ENCODE results near the gene KREMEN1.
A peak's percentile ranks its signal among the peaks of the same experiment; 100 is the strongest.
"Not testable (repeated sequence)": the region's sequence is repeated elsewhere in the genome, so short reads cannot be mapped to it uniquely, and the experiment has no call there.

Gene KREMEN1

DNA sequence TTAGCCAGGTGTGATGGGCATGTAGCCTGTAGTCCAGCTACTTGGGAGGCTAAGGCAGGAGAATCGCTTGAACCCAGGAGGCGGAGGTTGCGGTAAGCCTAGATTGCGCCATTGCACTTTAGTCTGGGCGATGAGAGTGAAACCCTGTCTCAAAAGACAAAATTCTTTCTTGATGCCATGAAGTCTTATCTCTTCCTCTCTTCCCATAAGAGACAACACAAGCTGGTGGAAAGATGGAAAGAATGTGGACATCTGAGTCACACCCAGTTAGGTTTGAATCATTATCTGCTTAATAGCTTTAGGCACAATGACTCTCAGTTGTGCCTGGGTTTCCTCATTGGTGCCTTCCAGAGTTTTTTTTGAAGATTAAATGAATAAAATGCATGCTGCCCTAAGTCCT is 35.3 kb downstream of the KREMEN1 start:
- peak; percentile 63 for DNase-seq

DNA sequence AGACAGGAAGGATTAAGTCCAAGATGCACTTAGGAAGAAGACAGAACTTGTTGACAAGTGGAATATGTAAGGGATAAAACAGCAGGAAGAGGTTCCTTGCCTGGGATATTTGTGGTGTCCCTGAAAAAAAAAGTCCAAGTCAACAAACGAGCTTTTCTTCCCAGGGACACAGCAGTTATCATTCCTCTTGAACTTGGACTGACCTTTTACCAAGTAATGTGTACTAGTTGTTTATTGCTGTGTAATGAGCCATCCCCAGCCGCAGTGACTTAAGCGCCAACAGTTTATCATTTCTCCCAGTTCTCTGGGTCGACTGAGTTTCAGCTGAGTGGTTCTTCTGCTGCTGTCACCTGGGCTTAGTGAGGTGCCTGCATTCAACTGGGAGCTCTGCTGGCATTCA is 37.0 kb downstream of the KREMEN1 start:
- no peak for DNase-seq

DNA sequence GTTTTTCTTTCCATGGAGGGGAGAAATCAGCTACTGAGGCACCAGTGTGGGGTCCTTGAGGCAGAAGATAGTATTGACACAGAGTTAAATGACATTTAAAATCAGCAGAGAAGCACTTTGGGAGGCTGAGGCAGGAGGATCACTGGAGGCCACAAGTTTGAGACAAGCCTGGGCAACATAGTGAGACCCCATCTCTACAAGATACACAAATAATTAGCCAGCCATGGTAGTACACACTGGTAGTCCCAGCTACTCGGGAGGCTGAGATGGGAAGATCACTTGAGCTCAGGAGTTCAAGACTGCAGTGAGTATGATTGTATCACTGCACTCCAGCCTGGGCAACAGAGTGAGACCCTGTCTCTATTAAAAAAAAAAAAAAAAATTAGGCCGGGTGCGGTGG is 38.1 kb downstream of the KREMEN1 start:
- no peak for DNase-seq

DNA sequence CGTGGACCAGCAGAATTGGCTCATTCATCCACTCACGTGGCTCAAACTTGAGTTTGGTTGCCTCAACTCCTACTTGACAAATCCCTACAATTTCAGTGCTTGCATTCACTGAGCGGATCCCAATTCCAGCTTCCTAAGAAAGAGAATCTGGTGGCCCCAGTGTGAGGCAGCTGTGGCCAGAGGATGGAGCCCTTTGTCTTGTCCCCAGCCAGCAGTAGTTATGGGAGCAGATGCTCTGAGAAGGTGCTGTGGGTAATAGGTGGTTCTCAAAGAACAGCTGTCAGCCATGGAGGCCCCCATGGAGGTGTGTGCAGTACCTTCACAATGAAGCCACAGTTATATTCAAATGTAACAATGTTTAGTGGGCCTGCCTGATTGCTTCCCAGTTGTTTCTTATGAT is 39.3 kb downstream of the KREMEN1 start:
- no peak for DNase-seq

DNA sequence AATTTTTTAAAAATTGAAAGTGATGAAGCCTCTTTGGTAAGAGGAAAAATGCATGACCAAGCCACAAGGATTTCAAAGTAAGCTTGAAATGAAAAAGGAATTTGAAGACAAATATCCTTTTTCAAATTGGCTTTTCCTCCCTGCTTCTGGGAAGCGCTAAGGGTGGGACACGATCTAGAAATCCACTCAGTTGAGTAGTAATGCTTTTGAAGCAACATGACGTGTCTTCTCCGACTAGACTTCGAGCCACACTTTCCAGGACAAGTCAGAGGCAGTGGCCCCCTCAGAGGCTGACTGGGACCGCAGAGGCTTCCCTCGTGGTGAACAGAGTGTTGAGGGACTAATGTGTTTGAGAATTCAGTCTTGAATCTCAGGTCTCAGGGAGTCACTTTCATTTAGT is 39.8 kb downstream of the KREMEN1 start:
- peak; percentile 27 for DNase-seq

DNA sequence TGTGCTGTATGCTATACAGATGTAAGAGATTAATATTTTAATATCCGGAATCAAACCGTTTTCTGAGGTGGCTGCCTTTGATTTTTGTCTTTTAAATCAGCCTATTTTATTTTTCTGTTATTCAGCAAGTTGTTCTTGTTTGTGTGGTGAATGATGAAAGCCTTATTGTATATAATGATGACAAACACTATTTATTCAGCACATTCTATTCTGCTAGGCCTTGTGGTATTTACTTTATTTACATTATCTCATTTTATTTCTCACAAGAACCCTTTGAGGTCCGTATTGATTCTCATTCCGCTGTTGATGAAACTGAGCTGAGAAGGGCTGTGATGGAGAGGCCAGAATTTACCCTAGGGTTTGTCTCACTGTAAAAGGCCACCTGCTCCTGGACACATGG is 40.5 kb downstream of the KREMEN1 start:
- no peak for DNase-seq

DNA sequence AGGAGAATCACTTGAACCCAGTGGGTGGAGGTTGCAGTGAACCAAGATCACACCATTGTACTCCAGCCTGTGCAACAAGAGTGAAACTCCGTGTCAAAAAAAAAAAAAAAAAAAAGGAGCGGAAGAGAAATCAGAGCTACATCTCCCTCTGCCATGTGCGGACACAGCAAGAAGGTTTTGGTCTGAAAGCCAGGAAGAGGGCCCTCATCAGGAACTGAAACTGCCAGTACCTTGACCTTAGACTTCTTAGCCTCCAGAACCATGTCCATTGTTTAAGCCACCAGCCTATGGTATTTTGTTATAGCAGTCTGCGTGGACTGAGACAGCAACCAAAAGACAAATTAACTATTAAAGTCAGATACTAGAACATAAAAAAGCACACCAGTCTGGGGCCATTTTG is 41.6 kb downstream of the KREMEN1 start:
- no peak for DNase-seq

DNA sequence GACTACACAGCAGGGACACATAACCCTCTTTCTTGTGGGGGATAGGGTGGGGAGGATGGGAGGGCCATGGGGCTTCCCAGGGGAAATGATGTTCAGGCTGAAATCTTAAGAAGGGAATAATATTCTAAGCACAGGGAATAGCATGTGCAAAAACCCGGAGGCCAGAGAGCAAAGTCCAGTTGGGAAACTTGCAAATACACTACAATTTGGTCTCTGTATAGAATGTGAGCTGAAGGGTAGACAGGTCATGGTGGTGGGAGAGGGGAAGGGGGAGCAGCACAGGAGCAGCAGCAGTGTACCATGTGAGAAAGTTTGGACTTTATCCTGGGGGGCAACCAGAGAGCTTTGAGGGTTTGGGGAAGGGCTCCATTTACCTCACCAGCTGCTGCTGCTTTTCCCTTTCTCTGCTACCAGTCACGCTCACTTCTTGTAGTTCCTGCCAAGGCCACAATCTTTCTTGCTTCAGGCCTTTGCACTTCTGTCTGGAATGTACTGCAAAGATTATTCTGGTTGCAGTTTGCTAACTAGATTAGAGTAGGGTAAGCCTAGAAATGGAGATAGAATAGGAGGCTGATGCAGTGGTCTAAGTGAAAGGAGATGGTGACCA is 43.0 kb downstream of the KREMEN1 start:
- DNase-seq = no peak

DNA sequence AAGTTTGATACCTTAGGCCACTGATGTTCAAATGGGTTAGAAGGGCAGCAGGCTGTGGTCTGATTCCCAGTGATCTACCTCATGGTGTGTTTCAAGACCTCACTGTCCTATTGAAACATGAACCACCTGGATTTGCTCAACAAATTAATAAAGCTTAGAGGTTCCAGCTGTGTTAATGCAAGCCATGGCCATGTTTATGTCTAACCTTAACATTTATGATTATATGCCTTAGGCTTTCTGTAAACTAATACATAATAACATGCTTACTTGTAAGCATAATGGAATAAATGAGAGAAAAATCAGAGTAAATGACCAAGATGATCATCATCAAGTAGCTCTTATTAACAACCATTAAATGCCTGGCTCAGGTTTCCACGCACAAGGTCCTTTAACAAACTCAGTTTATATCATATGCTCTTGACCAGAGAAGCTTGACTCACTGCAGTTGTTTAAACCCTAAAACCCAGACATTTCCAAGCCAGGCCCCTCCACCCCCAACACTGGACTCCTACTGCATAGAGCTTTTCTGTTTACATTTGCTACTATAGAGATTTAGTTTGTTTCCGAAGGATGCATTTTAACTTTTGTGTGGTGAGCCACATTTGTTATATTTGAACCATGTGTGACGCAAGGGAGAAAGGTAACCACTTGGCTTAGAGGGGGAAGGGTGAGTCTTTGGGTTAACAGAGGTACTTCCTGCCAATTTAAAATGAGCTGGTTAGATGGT is 43.7 kb downstream of the KREMEN1 start:
- no peak for DNase-seq

DNA sequence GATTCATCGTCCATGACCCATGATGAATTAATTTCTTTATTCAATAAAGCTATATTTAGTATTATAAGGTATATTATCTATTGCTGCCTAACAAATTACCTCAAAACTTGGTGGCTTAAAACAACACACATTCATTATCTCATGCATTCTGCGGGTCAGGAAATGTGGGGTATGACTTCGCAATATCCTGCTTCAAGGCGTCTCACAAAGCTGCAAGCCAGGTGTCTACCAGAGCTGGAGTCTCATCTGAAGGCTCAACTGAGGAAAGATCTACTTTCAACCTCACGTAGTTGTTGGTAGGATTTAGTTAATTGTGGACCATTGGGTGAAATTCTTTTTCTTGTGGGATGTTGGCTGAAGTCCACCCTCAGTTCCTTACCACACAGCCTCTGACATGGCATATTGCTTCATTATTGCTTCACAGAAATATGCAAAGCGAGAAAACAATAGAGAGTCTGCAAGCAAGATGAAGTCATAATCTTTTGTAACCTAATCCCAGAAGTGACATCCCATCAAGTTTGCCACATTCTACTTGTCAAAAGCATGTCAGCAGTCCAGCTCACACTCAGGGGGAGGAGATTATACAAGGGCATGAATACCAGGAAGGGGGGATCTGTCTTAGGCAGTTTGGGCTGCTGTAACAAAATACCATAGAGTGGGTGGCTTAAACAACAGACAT is 45.1 kb downstream of the KREMEN1 start:
- peak; percentile 27 for DNase-seq

DNA sequence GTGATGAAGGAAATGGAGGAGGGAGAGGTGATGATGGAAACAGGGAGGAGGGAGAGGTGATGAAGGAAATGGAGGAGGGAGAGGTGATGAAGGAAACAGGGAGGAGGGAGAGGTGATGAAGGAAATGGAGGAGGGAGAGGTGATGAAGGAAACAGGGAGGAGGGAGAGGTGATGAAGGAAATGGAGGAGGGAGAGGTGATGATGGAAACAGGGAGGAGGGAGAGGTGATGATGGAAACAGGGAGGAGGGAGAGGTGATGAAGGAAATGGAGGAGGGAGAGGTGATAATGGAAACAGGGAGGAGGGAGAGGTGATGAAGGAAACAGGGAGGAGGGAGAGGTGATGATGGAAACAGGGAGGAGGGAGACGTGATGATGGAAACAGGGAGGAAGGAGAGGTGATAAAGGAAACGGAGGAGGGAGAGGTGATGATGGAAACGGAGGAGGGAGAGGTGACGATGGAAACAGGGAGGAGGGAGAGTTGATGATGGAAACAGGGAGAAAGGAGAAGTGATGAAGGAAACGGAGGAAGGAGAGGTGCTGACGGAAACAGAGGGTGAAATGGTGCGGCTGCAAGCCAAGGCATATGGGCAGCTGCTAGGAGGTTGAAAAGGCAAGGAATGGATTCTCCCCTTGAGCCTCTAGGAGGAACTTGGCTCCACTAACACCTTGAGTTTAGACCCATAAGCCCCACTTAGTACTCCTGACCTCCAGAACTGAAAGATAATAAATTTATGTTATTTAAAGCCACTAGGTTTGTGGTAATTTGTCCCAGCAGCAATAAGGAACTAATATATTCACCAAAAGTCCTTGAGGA is 47.5 kb downstream of the KREMEN1 start:
- not testable (repeated sequence) for DNase-seq

DNA sequence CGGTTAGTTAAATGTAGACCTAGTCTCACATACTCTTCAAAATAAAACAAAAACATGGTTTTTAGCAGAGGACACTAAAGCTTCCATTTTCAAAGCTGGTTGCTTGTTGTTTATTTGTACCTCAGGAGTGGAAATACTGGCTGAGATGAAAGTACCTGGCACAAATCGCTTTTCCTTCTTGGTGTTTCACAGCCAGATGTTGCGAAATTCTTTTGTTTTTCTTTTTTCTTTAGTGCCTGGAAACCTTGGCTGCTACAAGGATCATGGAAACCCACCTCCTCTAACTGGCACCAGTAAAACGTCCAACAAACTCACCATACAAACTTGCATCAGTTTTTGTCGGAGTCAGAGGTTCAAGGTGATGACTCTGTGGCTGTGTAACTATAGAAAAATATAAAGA is 48.3 kb downstream of the KREMEN1 start:
- DNase-seq = no peak

DNA sequence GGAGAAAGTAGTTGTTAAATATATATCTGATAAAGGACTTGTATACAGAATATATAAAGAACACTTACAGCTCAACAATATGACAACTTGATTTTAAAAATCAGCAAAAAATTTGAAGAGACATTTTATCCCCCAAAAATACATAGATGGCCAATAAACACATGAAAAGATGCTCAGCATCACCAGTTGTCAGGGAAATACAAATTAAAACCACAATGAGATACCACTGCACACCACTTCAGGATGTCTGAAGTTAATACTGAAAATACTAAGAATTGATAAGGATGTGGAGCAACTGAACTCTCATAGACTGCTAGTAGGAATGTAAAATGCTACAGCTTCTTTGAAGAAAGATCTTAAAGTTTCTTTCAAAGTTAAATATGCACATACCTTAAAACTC is 49.2 kb downstream of the KREMEN1 start:
- DNase-seq = no peak

DNA sequence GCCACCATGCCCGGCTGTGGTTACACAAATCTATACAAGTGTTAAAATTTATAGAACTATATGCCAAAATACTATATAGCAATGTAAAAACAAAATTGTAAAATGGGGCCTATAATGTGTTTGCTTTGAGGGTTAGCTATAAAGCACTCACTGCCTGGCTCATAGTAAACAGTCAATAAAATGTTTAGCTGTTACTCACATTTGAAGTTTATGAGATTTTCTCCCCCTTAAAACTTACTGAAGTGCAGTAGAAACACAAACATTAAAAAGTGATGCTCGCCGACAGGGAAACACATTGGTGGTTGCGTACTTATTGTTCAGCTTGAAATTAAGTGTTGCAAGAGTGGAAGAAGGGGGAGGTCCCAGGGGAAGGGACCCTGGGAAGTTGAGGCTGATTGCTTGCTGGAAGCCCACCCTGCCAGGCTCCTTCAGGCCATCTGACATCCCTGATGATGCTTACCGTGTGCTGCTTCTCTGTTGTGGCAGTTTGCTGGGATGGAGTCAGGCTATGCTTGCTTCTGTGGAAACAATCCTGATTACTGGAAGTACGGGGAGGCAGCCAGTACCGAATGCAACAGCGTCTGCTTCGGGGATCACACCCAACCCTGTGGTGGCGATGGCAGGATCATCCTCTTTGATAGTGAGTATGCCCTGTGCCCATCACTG is 52.1 kb downstream of the KREMEN1 start:
- DNase-seq = no peak

DNA sequence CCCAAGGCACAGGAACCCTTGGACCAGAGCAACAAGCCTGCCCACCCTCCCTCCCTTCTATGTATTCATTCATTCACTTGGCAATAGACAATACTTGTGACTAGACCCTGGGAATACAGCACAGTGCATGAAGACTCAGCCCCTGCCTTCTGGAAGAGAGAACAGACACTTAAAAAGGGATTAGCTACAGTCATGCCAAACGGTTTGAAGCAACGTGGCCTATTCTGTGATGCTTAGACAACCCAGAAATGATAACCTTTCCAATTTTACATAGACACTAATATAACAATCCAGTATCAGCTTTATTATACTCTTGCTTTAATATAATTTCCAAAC is 52.6 kb downstream of the KREMEN1 start:
- no peak for DNase-seq

DNA sequence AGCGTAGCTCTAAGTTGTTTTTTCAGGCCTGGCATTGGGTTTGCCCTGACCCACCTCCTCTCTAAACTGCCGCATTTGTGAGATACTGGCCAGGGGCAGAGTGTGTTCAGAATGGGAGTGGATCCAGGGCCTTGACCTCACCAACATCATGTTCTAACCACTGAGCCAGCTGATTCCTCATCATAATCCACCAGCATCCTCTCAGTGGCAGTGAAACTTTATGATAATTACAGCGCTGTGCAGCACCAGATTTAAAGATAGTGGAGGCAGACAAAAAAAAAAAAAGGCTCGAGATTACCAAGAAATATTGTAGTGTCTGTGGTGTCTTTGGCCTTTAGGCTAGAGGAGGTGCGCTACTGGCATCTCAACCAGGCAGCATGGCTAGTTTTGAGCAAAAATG is 53.0 kb downstream of the KREMEN1 start:
- DNase-seq = no peak

DNA sequence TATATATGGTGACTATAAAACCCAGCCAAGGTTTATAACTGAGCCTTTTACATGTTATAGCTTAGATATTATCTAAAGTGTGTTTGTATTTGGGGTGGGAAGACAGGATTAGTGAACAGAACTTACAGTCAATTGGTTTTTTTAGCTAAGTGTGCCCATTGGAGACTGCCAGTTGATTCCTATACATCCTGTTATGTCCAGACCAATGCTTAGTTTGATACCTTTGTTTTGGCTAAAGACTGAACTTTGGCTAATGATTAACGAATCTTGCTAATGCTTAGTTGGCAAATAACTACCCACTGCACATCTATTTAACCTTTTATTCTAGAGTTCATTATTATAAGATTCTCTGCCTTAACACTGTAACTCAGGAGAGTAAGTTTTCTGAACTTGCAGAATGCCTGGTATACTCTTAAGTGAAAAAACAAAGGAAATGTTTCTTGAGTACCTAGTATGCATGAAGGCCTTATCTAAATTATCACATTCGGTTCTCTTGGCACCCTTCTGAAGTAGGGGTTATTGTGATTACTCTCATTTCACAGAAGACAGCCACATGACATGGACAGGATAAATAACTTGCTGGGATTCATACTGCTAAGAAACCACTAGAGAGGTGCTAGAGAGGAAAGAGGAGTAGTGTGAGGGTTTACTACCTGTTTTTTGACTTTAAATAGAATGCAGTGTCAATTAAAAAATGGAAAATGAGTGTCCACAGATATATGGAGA is 54.0 kb downstream of the KREMEN1 start:
- no peak for DNase-seq

DNA sequence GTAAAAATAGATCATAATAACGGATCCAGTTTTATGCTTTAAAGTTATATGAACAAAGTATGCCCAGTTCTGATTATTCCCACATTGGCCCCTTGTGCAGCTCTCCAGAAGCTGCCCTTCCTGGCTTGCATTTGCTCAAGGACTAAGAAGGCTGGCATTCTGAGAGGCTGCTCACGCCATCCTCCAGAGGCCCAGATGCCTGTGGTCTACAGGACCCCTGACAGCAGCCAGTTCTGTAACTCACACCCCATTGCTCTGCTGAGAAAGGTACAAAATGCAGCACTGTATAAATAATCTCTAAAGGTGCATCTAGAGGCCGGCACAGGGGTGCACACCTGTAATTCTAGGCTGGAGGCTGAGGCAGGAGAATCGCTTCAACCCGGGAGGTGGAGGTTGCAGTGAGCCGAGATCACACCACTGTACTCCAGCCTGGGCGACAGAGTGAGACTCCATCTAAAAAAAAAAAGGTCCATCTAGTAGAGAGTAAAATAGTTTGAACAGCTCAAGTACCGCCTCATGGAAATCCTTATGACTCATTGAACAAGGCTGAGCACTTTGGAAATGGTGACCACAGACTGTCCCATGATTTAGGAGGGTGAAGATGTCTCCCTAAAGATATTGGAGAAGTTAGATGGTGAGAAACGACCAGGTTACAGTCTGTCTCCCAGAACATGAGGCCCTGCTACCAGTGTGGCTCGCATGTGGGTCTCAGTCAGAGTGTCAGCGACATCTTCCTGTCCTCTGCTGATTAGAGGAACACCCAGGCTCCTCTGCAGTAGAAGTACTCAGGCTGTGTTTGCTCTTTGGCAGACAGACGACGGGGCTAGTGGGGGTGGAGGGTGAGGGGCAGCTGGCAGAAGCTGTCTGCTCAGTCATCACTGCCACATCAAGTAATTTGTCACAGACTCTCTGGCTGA is 56.3 kb downstream of the KREMEN1 start:
- peak; percentile 72 for DNase-seq

DNA sequence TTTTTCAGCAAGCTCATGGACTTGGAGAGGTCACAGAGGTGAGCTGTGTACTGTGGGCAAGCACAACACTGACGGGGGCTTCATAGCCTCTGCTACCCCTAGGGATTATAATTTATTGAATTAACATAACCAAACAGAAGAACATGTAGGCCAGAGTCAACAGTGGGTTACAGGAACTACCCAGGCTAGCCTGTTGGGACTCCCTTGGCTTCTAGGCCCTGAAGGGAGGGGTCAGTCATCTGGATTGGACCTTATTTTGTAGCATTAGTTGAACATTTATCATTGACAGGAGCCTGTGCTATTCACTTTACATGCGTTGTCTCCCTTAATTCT is 56.9 kb downstream of the KREMEN1 start:
- DNase-seq = no peak

DNA sequence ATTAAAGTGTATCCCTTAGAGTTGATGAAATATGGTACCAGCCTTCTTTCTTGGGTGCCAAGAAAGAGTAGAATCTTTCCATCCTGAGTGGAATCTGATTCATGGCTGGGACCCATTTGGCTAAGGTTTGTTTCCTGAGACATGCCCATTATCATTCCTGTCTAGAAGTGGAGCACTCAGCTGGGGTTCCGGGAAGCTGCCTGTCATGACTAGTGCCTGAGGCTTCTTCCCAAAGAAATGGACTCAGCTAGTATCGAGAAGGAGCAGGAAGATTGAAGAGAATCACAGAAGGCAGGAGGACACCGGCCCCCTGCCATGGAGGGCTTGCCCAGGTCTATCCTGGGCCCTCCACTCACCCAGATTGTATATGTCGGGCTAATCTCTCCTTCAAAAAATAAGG is 57.6 kb downstream of the KREMEN1 start:
- no peak for DNase-seq

DNA sequence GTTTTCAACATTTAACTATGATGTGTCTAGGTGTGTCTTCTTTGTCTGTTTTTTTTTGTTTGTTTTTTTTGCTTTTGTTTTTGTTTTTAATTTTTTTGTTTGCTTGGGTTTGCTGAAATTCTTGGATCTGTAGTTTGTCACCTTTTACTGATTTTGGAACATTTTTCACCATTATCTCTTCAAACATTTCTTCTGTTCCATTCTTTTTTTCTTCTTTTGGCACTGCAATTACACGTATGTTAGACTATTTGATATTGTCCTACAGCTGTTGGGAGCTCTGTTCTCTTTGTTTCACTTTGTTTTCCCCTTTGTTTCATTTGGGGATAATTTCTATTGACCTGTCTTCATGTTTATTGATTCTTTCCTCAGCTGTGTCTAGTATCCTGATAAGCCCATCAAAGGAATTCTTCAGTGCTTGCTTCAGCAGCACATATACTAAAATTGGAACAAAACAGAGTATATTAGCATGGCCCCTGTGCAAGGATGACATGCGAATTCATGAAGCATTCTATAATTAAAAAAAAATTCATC is 60.8 kb downstream of the KREMEN1 start:
- no peak for DNase-seq

Measured in fibroblast of skin of abdomen (primary cell).